Common myeloid progenitor, CD34-positive (primary cell): ENCODE results near the gene TRAPPC13.
A peak's percentile ranks its signal among the peaks of the same experiment; 100 is the strongest.
"Not testable (repeated sequence)": the region's sequence is repeated elsewhere in the genome, so short reads cannot be mapped to it uniquely, and the experiment has no call there.

Experiments used
- CTCF ChIA-PET: fragments of 350-600 bp; sonication (Branson Sonifier 250); formaldehyde crosslinking; loops from one replicate; lab custom pipeline; 2021; ENCODE audit warnings: antibody characterized with exemption; lab: Charles Lee
- POLR2A ChIA-PET: fragments of 350-600 bp; sonication (Branson Sonifier 250); formaldehyde crosslinking; loops from one replicate; lab custom pipeline; 2021; ENCODE audit warnings: antibody characterized with exemption; lab: Charles Lee
- DNase-seq, 3 donors: peaks; one replicate each; pipeline versions ENCODE4 v3.0.0 to v3.0.0-alpha.2; 2013
- H3K27ac ChIP-seq, 2 experiments: 1 replicate in 1 of 2; 2 replicates in 1 of 2; pipeline ENCODE4 v1.7.0; 2013; ENCODE audit warnings: inconsistent platforms in 2 of 2, low read length in 2 of 2, mild to moderate bottlenecking in 2 of 2, low read depth in 1 of 2, moderate library complexity in 1 of 2; ENCODE audit not compliant: severe bottlenecking in 2 of 2, insufficient read depth in 1 of 2, poor library complexity in 1 of 2
- H3K27me3 ChIP-seq, 5 experiments: replicated peaks in 2 of 5; 1 replicate in 3 of 5; 2 replicates in 2 of 5; pipeline versions ENCODE4 v1.6.1 to v1.7.0; 2013; ENCODE audit warnings: low read length in 4 of 5, mild to moderate bottlenecking in 2 of 5, moderate library complexity in 2 of 5, inconsistent platforms in 1 of 5; ENCODE audit not compliant: insufficient read depth in 5 of 5, control insufficient read depth in 4 of 5
- H3K36me3 ChIP-seq, 4 experiments: 1 replicate in 2 of 4; 2 replicates in 2 of 4; pipeline versions ENCODE4 v1.6.1 to v1.7.0; 2013; ENCODE audit warnings: low read length in 3 of 4, control low read depth in 1 of 4, mild to moderate bottlenecking in 1 of 4; ENCODE audit not compliant: control insufficient read depth in 4 of 4, insufficient read depth in 4 of 4
- H3K4me1 ChIP-seq, 4 experiments: 1 replicate in 3 of 4; 2 replicates in 1 of 4; pipeline versions ENCODE4 v1.6.1 to v1.7.1; 2013; ENCODE audit warnings: low read length in 3 of 4, mild to moderate bottlenecking in 3 of 4, control low read depth in 1 of 4, inconsistent platforms in 1 of 4, moderate library complexity in 1 of 4; ENCODE audit not compliant: control insufficient read depth in 4 of 4, insufficient read depth in 4 of 4; ENCODE audit errors: control extremely low read depth in 1 of 4
- H3K4me3 ChIP-seq, 7 experiments: 1 replicate in 4 of 7; 2 replicates in 3 of 7; pipeline versions ENCODE4 v1.5.1 to v1.7.0; 2013; ENCODE audit warnings: mild to moderate bottlenecking in 7 of 7, low read length in 6 of 7, moderate library complexity in 6 of 7, inconsistent platforms in 2 of 7, low read depth in 2 of 7, control low read depth in 1 of 7; ENCODE audit not compliant: insufficient read depth in 4 of 7, control insufficient read depth in 1 of 7; ENCODE audit errors: extremely low read depth in 1 of 7
- H3K9me3 ChIP-seq, 5 experiments: 1 replicate in 4 of 5; 2 replicates in 1 of 5; pipeline versions ENCODE4 v1.6.1 to v1.7.1; 2013; ENCODE audit warnings: low read length in 4 of 5, mild to moderate bottlenecking in 2 of 5, inconsistent platforms in 1 of 5, low read depth in 1 of 5, moderate library complexity in 1 of 5; ENCODE audit not compliant: control insufficient read depth in 4 of 5, insufficient read depth in 2 of 5; ENCODE audit errors: control extremely low read depth in 1 of 5
- WGBS: methylation state at CpG from one replicate; pipeline ENCODE4 v1.1.5; 2013; ENCODE audit not compliant: insufficient coverage; 5-methylcytosine and 5-hydroxymethylcytosine counted together

Gene TRAPPC13

DNA sequence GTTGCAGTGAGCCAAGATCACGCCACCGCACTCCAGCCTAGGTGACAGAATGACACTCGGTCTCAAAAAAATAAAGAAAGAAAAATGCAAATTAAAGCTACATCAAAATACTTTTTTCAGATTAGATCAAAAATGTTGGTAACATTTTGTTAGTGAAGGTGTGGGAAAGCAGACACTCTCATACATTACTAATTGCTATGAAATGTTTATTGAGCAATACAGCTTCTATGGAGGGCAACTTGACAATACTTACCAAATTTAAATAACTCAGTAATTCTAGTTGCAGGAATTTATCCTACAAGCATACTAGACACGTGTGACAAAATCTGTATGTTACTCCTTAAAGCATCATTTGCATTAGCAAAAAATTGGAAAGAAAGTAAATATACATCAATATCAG is 4.8 kb upstream of the TRAPPC13 start:
- WGBS = 100% methylated on average over 2 of the region's 4 CpGs
- H3K36me3 ChIP-seq = peaks cover 3 to 16% (median 4%) of the 10 kb centered on the region in 4 experiments
- no peak overlapping the region for H3K27ac ChIP-seq
- H3K9me3 ChIP-seq = no peaks in the 10 kb centered on the region
- no peak overlapping the region for H3K4me3 ChIP-seq
- ChIA-PET CTCF (interaction anchor here (1.0 kb wide), 1 partner anchor 11 kb away, joined by 4 read pairs; no protein-coding TSS in a partner anchor), POLR2A (no interaction called here)
- no peak for DNase-seq
- H3K27me3 ChIP-seq = no peaks in the 10 kb centered on the region
- H3K4me1 ChIP-seq = peaks cover 9 to 19% (median 15%) of the 10 kb centered on the region in 4 experiments

GRCh38 chr5:65621961-65622360 is 2.9 kb upstream of the TRAPPC13 start:
- H3K4me1 ChIP-seq = peaks cover 20 to 31% (median 25%) of the 10 kb centered on the region in 4 experiments
- CTCF ChIA-PET, H3K9me3 ChIP-seq, H3K27ac ChIP-seq, H3K27me3 ChIP-seq, H3K4me3 ChIP-seq, DNase-seq, H3K36me3 ChIP-seq: not testable (repeated sequence)
- POLR2A ChIA-PET = interaction anchor here (0.6 kb wide), 1 partner anchor 65 kb away, joined by 3 read pairs; no protein-coding TSS in a partner anchor
- 100% methylated on average over 2 of the region's 4 CpGs for WGBS

DNA sequence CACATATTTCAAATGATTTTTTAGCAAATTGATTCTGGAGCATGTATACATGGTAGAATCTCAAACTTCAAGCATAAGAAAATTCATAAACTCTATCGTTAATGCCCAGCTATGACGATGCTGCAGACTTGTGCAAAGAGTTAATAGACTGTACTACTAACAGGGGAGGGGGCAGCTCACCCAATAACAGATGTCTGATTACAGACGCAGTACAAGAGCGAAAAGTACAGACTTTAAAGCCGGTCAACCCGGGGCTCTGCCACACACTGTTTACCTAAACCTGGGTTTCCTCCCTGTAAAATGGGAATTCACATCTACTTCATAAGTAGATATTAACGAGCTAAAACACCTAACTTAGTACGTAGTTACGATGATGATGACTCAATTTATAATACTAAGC is 1.3 kb upstream of the TRAPPC13 start:
- H3K9me3 ChIP-seq = no peaks in the 10 kb centered on the region
- POLR2A ChIA-PET = interaction anchor here (0.9 kb wide), 1 partner anchor 76 kb away, joined by 3 read pairs; no protein-coding TSS in a partner anchor
- peaks cover 20 to 31% (median 25%) of the 10 kb centered on the region in 4 experiments for H3K4me1 ChIP-seq
- DNase-seq = no peak
- H3K27me3 ChIP-seq = no peaks in the 10 kb centered on the region
- 4% methylated on average over 4 of the region's 9 CpGs for WGBS
- CTCF ChIA-PET = interaction anchor here (0.6 to 1.1 kb wide), 4 partner anchors 9 to 60 kb away, joined by 3 to 4 read pairs (median 3); partner anchors contain the start of genes CENPK and PPWD1
- peaks cover 0 to 4% (median 0%) of the 10 kb centered on the region in 4 experiments for H3K36me3 ChIP-seq
- H3K27ac ChIP-seq = peak overlapping the region; percentile 77 to 93
- peak overlapping the region; percentile 89 to 100 (median 98) for H3K4me3 ChIP-seq

DNA sequence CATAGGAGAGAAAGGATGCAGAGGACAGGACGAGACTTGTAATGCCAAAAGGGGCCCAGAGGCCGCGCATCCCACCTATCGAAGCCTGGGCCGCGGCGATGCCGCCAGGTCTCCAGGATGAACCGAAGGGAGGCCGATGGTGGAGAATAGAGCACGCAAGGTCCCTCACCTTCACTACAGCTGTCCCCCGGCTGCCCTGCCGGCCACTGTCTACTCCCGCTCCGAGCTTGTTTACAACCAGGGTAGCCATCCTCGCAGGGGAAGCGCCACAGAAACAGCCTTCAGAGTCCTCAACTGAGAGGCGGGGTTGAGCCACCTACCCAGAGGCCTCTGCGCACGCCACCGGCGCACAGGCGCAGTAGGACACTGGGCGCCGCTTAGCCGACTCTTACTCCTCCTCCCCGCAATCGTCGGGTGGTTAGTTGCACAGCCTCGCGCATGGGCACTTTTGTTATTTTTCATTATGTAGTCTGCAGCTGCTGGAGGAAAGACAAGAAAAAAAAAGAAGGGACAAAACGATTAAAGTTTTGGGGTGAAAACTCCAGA is 729 bp upstream of the TRAPPC13 start, which contains the start of gene TRIM23:
TSS of gene TRIM23 (minus strand) at position 309 of the 546 bp plus-strand sequence. CDS start at position 250, 59 bp downstream.
- peak within 1 kb of the TSS; percentile 88 to 93 for H3K27ac ChIP-seq
- H3K36me3 ChIP-seq = peaks cover 0 to 4% (median 0%) of the 10 kb centered on the region in 4 experiments
- 0% methylated on average over 26 of the region's 32 CpGs for WGBS
- H3K27me3 ChIP-seq = no peaks in the 10 kb centered on the region
- POLR2A ChIA-PET = interaction anchor here (0.9 kb wide), 1 partner anchor 75 kb away, joined by 3 read pairs; no protein-coding TSS in a partner anchor
- DNase-seq = peak; percentile 94 to 97 (median 96)
- H3K4me3 ChIP-seq = peak within 1 kb of the TSS; percentile 89 to 100 (median 98)
- CTCF ChIA-PET = interaction anchor here (0.6 to 1.1 kb wide), 4 partner anchors 8 to 61 kb away, joined by 3 to 4 read pairs (median 3); partner anchors contain the start of genes CENPK and PPWD1
- H3K9me3 ChIP-seq = no peaks in the 10 kb centered on the region
- H3K4me1 ChIP-seq = peaks cover 20 to 31% (median 25%) of the 10 kb centered on the region in 4 experiments

GRCh38 chr5:65625743-65626142 is 916 bp downstream of the TRAPPC13 start:
- CTCF ChIA-PET = interaction anchor here (1.3 kb wide), 1 partner anchor 18 kb away, joined by 3 read pairs; no protein-coding TSS in a partner anchor
- DNase-seq = peak in 2 of 3 donors; percentile 4 to 11
- POLR2A ChIA-PET = no interaction called here
- Histone ChIP-seq H3K27ac (peak overlapping the region; percentile 88 to 93), H3K4me3 (peak overlapping the region in 6 of 7 experiments; percentile 90 to 100 (median 98)), H3K36me3 (peaks cover 0 to 10% (median 4%) of the 10 kb centered on the region in 4 experiments), H3K9me3 (no peaks in the 10 kb centered on the region), H3K27me3 (no peaks in the 10 kb centered on the region), H3K4me1 (peaks cover 20 to 31% (median 25%) of the 10 kb centered on the region in 4 experiments)
- 83% methylated on average over 4 of the region's 6 CpGs for WGBS

DNA sequence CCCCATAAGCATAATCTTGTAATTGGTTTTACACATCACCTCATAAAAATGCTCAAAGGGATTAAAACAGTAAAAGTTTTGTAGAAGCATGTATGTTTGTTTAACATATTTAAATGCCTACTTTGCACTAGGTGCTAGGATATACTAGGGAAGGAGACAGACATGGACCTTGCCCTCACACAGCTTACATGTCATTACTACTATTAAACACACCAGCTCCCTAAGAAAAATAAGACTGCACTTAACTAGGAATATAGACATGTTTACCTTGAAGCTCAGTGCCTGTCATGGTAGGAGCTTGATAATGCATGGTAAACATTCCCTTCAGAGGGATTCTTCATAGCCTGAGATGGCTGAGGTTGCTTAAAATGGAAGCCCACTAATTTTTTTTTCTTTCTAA is 6.2 kb downstream of the TRAPPC13 start:
- H3K27ac ChIP-seq = no peak overlapping the region
- peaks cover 0 to 13% (median 6%) of the 10 kb centered on the region in 4 experiments for H3K36me3 ChIP-seq
- no peaks in the 10 kb centered on the region for H3K9me3 ChIP-seq
- peaks cover under 1 to 4% (median 3%) of the 10 kb centered on the region in 4 experiments for H3K4me1 ChIP-seq
- POLR2A ChIA-PET = no interaction called here
- H3K27me3 ChIP-seq = no peaks in the 10 kb centered on the region
- no peak for DNase-seq
- CTCF ChIA-PET = interaction anchor here (0.6 kb wide), 1 partner anchor 11 kb away, joined by 4 read pairs; no protein-coding TSS in a partner anchor
- no peak overlapping the region for H3K4me3 ChIP-seq

- Histone ChIP-seq H3K27me3 (no peaks in the 10 kb centered on the region), H3K9me3 (no peaks in the 10 kb centered on the region), H3K4me3 (no peak overlapping the region), H3K36me3 (peaks cover 5 to 23% (median 16%) of the 10 kb centered on the region in 4 experiments), H3K27ac (no peak overlapping the region), H3K4me1 (no peaks in the 10 kb centered on the region)
- ChIA-PET POLR2A (no interaction called here), CTCF (no interaction called here)
- DNase-seq = no peak
- 100% methylated on average over 2 of the region's 4 CpGs for WGBS
These were observed 15.4 kb downstream of the TRAPPC13 start for GRCh38 chr5:65640240-65640639.
